PC-9 (cell line): ENCODE data around the gene NT5DC3. TPM values are rescaled to one million over a fixed set of nuclear protein-coding genes. Genes with fewer than 3 reads are reported as not detected.

Experiments
- BruUV-seq: library from RNA; stranded (reverse); fragments of 400-500 nt; replicated peaks from 2 replicates; lab custom pipeline; 2021; lab: Mats Ljungman, UMichigan
- CTCF ChIA-PET: fragments of 300-600 bp; sonication (Branson Sonifier 250); formaldehyde crosslinking; loops from one replicate; lab custom pipeline; 2022; ENCODE audit warnings: antibody characterized with exemption; lab: Charles Lee
- POLR2A ChIA-PET: fragments of 300-600 bp; sonication (Branson Sonifier 250); formaldehyde crosslinking; loops from one replicate; lab custom pipeline; 2022; ENCODE audit warnings: antibody characterized with exemption; ENCODE audit not compliant: unreplicated experiment; lab: Charles Lee
- DNase-seq, 2 experiments: peaks; one replicate each; pipeline versions ENCODE4 v3.0.0 to v3.0.0-alpha.2; 2015 to 2022; ENCODE audit warnings: mixed read lengths in 1 of 2
- H2AFZ ChIP-seq: fragments of 200-600 bp; sonication (generic); 2 replicates; pipeline ENCODE4 v1.8.1; 2017; ENCODE audit warnings: antibody characterized with exemption
- H3F3A ChIP-seq: fragments of 200-600 bp; sonication (generic); 2 replicates; pipeline ENCODE4 v1.8.1; 2017; ENCODE audit warnings: antibody characterized with exemption, mild to moderate bottlenecking, low read depth; ENCODE audit not compliant: insufficient read depth
- H3K27ac ChIP-seq: fragments of 200-600 bp; sonication (generic); 2 replicates; pipeline ENCODE4 v1.6.1; 2016; ENCODE audit warnings: mixed run types
- H3K27me3 ChIP-seq: fragments of 200-600 bp; sonication (generic); 2 replicates; pipeline ENCODE4 v1.6.1; 2016; ENCODE audit warnings: low read depth, mixed run types; ENCODE audit not compliant: insufficient read depth
- H3K36me3 ChIP-seq: fragments of 200-600 bp; sonication (generic); 2 replicates; pipeline ENCODE4 v1.6.1; 2016; ENCODE audit warnings: low read depth, mixed run types
- H3K4me1 ChIP-seq: fragments of 200-600 bp; sonication (generic); replicated peaks from 2 replicates; pipeline ENCODE4 v1.6.1; 2016; ENCODE audit warnings: mixed run types; ENCODE audit not compliant: insufficient read depth
- H3K4me2 ChIP-seq: fragments of 200-600 bp; sonication (generic); 2 replicates; pipeline ENCODE4 v1.6.1; 2017; ENCODE audit warnings: mixed run types
- H3K4me3 ChIP-seq: fragments of 200-600 bp; sonication (generic); 2 replicates; pipeline ENCODE4 v1.6.1; 2016; ENCODE audit warnings: mixed run types
- H3K79me2 ChIP-seq: fragments of 200-600 bp; sonication (generic); 2 replicates; pipeline ENCODE4 v1.6.1; 2017; ENCODE audit warnings: low read depth, mixed run types
- H3K9me2 ChIP-seq: fragments of 200-600 bp; sonication (generic); 2 replicates; pipeline ENCODE4 v1.8.1; 2017; ENCODE audit warnings: mild to moderate bottlenecking; ENCODE audit not compliant: insufficient read depth
- H3K9me3 ChIP-seq: fragments of 200-600 bp; sonication (generic); 2 replicates; pipeline ENCODE4 v1.8.1; 2016; ENCODE audit warnings: low read depth; ENCODE audit not compliant: insufficient read depth
- H4K20me1 ChIP-seq: fragments of 200-600 bp; sonication (generic); 2 replicates; pipeline ENCODE4 v1.8.1; 2017; ENCODE audit not compliant: insufficient read depth
- CTCF ChIP-seq: fragments of 200-600 bp; sonication (generic); conservative IDR thresholded peaks from 2 replicates; pipeline ENCODE4 v1.6.1; 2017; ENCODE audit warnings: mixed run types, antibody characterized with exemption, mild to moderate bottlenecking, moderate library complexity
- EZH2 ChIP-seq: fragments of 200-600 bp; sonication (generic); IDR thresholded peaks from 2 replicates; pipeline ENCODE4 v1.8.0; 2017; ENCODE audit warnings: antibody characterized with exemption, low read depth
- intact Hi-C: fragments of 100-400 bp; cut with micrococcal nuclease; formaldehyde crosslinking; loops from one replicate; pipeline ENCODE4 v1.10.0; 2022; ENCODE audit not compliant: unreplicated experiment
- total RNA-seq: library from RNA; stranded (reverse); gene quantifications from 2 replicates; pipeline ENCODE4 v1.2.3, GENCODE V29; 2021

Gene NT5DC3
- total RNA-seq, 1 experiment from 2014 or later: 13.2 TPM

DNA sequence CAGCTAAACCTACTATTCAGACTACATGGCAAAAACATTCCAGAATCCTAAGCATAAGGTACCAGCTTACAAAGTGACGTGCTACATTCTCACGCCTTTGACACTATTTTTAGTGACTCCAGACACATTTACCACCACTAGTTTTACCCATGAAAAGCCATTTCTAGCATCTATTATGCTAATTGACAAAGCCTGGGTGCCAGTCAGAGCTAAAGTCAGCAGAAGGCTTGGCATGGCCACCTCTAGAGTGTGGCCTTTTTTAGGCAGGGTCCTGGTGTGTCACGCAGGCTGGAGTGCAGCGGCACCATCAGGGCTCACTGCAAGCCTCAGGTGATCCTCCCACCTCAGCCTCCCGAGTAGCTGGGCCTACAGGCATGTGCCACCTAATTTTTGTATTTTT, 75.7 kb downstream of the NT5DC3 start:
- H3K4me2 ChIP-seq: no peak overlapping the region
- H3K27ac ChIP-seq: no peak overlapping the region
- no peaks in the 10 kb centered on the region for H3K36me3 ChIP-seq
- H3K4me1 ChIP-seq: no peaks in the 10 kb centered on the region
- no peak for DNase-seq
- BruUV-seq: no TSS peak
- H3K9me2 ChIP-seq: no peaks in the 10 kb centered on the region
- intact Hi-C loops: no loop called here
- H2AFZ ChIP-seq: no peak overlapping the region
- no peaks in the 10 kb centered on the region for H4K20me1 ChIP-seq
- H3F3A ChIP-seq: peaks cover 8% of the 10 kb centered on the region; the same call in 1 of the 2 replicates
- H3K27me3 ChIP-seq: no peaks in the 10 kb centered on the region
- no peak overlapping the region for H3K4me3 ChIP-seq
- CTCF ChIA-PET: no interaction called here
- no peak for TF ChIP-seq CTCF
- TF ChIP-seq EZH2: no peak
- H3K79me2 ChIP-seq: no peaks in the 10 kb centered on the region
- no peaks in the 10 kb centered on the region for H3K9me3 ChIP-seq
- POLR2A ChIA-PET: interaction anchor here (0.5 kb wide), 1 partner anchor 246 kb away, joined by 5 read pairs; no protein-coding TSS in a partner anchor

- Histone ChIP-seq H3K9me3 (no peaks in the 10 kb centered on the region), H3K27me3 (no peaks in the 10 kb centered on the region), H3K27ac (no peak overlapping the region), H3K79me2 (no peaks in the 10 kb centered on the region), H2AFZ (no peak overlapping the region), H3K4me3 (no peak overlapping the region), H3K4me2 (no peak overlapping the region), H4K20me1 (no peaks in the 10 kb centered on the region), H3F3A (no peaks in the 10 kb centered on the region), H3K4me1 (no peaks in the 10 kb centered on the region), H3K36me3 (no peaks in the 10 kb centered on the region), H3K9me2 (no peaks in the 10 kb centered on the region)
- DNase-seq: no peak
- POLR2A ChIA-PET: no interaction called here
- CTCF ChIA-PET: interaction anchor here (0.6 kb wide), 1 partner anchor 35 kb away, joined by 8 read pairs; no protein-coding TSS in a partner anchor
- TF ChIP-seq EZH2 (no peak), CTCF (no peak)
- BruUV-seq: no TSS peak
- intact Hi-C loops: no loop called here
Measured at GRCh38 chr12:103762473-103762872, 78.6 kb downstream of the NT5DC3 start.

DNA sequence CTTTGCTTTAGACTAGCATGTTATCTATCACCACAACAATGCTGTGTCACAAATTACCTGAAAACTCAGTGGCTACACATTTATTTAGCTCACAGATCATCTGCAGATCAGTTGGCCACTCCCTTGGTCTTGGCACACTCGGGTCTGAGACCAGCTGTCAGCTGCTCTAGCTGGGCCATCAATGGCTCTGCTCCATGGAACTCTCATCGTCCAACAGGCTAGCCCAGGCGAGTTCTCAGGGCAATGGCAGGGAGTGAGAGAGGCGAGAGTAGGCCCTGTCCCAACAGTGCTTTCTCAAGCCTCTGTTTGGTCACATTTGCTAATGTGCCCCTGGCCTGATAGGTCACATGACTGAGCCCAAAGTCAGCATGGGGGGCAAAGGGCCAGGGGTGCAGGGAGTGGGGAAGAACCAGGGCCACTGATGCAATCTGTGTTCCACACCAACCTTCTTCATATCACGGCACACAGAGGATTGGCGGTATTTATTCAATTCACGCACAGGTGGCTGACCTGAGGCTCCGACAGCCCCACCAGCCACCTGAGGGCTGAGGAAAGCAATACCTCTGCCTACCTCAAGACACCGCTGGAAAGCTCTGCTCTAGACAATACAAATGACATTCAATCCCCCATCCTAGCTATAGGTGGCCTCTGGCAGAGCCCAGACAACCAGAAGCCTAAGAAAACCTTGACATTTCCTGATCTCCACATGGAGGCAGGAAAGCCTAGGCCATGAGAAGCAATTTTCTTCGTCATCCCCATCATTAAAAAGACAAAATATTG, 82.5 kb downstream of the NT5DC3 start:
- no peak overlapping the region for H3K27ac ChIP-seq
- no peaks in the 10 kb centered on the region for H3K79me2 ChIP-seq
- H3K9me3 ChIP-seq: no peaks in the 10 kb centered on the region
- ChIA-PET POLR2A (interaction anchor here (0.6 kb wide), 1 partner anchor 9 kb away, joined by 7 read pairs; no protein-coding TSS in a partner anchor), CTCF (no interaction called here)
- H3K36me3 ChIP-seq: no peaks in the 10 kb centered on the region
- H4K20me1 ChIP-seq: no peaks in the 10 kb centered on the region
- H3K4me1 ChIP-seq: no peaks in the 10 kb centered on the region
- H3K4me3 ChIP-seq: no peak overlapping the region
- no peaks in the 10 kb centered on the region for H3K9me2 ChIP-seq
- intact Hi-C loops: no loop called here
- no peaks in the 10 kb centered on the region for H3K27me3 ChIP-seq
- no peak for TF ChIP-seq CTCF
- TF ChIP-seq EZH2: no peak
- no peak overlapping the region for H2AFZ ChIP-seq
- no peak for DNase-seq
- H3F3A ChIP-seq: no peaks in the 10 kb centered on the region
- no TSS peak for BruUV-seq
- H3K4me2 ChIP-seq: no peak overlapping the region
